ENCODE measurements around the gene ANO1.

DNA sequence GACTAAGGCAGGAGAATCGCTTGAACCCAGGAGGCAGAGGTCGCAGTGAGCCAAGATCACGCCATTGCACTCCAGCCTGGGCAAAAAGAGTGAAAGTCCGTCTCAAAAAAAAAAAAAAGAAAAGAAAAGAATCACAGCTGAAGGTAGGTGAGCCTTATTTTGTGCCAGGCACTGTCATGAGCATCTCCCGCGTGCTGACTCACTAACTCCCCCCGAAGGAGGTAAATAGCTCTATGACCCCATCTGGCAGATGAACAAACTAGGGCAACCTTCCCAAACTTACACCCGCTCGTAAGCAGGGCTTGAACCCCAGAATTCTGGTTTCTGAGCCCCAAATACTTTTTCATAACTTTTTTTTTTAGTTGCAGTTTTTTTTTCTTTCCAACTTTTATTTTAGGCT, 60.3 kb downstream of the ANO1 start:
- no peak for TF ChIP-seq YY1 (IDR thresholded peaks at IDR 0.05)
- no peak for TF ChIP-seq GABPA (IDR thresholded peaks at IDR 0.05 in 1 of 2, conservative IDR thresholded peaks at IDR 0.05 in 1 of 2)
- no peak for TF ChIP-seq CTCF (IDR thresholded peaks at IDR 0.05; ENCODE audit: low read depth, low read length, missing input control)
- TF ChIP-seq, protein P1, sequence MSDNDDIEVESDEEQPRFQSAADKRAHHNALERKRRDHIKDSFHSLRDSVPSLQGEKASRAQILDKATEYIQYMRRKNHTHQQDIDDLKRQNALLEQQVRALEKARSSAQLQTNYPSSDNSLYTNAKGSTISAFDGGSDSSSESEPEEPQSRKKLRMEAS (IDR thresholded peaks at IDR 0.05): no peak
- TF ChIP-seq, protein P2, sequence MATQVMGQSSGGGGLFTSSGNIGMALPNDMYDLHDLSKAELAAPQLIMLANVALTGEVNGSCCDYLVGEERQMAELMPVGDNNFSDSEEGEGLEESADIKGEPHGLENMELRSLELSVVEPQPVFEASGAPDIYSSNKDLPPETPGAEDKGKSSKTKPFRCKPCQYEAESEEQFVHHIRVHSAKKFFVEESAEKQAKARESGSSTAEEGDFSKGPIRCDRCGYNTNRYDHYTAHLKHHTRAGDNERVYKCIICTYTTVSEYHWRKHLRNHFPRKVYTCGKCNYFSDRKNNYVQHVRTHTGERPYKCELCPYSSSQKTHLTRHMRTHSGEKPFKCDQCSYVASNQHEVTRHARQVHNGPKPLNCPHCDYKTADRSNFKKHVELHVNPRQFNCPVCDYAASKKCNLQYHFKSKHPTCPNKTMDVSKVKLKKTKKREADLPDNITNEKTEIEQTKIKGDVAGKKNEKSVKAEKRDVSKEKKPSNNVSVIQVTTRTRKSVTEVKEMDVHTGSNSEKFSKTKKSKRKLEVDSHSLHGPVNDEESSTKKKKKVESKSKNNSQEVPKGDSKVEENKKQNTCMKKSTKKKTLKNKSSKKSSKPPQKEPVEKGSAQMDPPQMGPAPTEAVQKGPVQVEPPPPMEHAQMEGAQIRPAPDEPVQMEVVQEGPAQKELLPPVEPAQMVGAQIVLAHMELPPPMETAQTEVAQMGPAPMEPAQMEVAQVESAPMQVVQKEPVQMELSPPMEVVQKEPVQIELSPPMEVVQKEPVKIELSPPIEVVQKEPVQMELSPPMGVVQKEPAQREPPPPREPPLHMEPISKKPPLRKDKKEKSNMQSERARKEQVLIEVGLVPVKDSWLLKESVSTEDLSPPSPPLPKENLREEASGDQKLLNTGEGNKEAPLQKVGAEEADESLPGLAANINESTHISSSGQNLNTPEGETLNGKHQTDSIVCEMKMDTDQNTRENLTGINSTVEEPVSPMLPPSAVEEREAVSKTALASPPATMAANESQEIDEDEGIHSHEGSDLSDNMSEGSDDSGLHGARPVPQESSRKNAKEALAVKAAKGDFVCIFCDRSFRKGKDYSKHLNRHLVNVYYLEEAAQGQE (IDR thresholded peaks at IDR 0.05): no peak
- TF ChIP-seq TAF1 (conservative IDR thresholded peaks at IDR 0.05): no peak
- TF ChIP-seq HNF4A (conservative IDR thresholded peaks at IDR 0.05): no peak
- no peak for TF ChIP-seq JUND (IDR thresholded peaks at IDR 0.05)

All from liver (tissue), 3 donors.